Activated effector memory CD4-positive, alpha-beta T cell treated with anti-CD3 and anti-CD28 coated beads, Interleukin-2, amount 50 U/mL, for 16 hours (primary cell): ENCODE results near the gene CABLES2.

Experiments
- DNase-seq: peaks from one replicate; pipeline ENCODE4 v3.0.0-alpha.2; 2020

The CABLES2 gene

DNA sequence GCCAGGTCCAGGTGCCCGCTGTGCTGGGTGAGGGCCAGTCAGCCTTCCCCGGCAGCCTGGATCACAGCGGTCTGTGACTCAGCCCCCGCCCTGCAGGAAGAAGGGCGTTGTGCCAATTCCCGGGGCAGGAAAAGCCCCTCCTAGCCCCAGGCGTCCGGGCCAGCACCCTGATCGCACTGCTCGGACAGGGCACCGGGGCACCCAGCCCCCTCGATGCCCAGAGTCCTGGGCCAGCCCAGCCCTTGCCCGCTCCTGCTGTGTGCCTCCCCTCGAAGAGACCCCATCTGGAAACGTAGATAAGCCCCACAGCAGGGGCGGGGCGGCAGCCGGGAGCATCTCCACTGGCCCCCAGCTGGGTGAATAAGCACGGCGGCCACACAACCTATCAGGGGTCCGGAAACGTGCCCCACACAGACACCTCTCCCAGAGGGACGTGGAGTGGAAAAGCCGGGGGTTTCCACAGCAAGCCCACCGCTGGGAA is 49.9 kb downstream of the CABLES2 start:
- no peak for DNase-seq

DNA sequence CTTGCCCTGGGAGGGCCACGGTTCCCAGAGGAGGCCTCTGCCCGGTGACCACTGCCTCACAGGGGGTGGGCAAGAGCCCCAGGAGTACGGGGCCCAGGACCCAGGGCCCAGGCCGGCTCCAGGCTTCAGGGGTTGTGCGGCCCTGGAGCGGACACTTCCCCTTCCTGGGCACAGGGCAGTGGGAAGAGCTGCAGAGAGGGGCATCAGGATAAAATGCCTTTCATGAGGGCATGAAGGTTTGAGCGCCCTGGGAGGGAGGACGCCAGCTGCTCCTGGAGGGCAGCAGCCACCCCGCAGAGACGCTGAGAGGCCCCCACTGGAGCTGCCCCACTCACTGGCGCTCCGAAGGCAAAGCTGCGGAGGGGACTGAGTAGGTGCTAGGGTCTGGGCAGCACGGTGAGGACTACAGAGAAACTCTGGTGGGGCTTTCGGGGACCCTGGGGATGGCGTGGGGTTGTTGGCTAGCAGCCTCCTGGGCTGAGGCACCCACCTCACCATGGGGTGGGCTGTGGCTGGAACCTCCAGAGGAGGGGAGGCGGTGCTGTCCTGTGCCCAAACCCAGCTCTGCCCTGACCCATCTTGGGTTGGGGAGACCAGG is 50.4 kb downstream of the CABLES2 start:
- no peak for DNase-seq

DNA sequence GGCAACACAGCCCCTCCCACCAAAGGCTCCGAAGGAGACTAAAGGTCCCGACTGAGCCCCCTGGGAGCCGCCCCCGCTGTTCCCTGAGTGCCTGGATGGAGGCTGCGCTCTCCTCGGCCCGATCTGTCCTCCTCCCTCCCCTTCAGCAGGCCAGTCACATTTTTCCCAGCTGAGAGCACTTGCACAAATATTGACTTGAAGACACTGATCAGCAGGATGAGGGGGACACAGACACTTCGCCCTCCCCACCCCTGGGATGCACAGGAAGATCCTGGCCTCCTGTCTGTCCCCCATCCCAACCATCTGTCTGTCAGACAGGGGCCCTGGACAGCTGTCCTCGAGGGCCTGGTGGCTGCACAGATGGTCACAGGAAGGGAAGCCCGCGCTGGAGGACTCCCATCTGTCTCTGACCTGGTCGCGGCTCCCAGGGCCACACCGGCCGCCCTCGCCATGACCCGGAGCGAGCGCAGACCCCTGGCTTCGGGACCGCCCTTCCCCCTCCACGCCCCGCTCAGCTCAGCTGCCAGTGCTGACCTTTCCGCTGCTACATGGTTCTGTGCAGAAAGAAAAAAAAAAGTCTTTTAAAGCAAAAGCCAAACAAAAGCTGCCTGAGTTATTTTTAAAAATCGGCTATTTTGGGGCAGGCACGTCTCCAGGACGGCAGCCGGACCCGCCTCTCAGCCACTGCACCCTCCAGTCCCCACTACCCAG is 51.1 kb downstream of the CABLES2 start:
- DNase-seq, result no peak

DNA sequence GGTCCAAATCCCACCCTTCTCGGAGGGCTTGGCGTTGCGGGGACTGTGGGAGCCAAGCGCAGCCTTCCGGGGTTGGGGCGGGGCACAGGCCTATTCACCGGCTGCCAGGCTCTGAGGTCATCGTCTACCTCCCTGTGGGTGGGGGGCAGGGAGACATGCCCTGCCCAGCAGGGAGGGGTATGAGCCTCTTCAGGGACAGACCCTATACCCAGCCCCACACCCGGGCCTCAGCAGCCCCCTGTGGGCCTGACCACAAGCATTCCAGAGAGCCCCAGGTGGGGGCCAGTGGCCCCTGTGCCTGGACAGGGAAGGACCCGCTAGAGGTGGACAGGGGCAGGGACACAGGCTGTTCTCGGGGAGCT is 51.6 kb downstream of the CABLES2 start:
- DNase-seq, result no peak

DNA sequence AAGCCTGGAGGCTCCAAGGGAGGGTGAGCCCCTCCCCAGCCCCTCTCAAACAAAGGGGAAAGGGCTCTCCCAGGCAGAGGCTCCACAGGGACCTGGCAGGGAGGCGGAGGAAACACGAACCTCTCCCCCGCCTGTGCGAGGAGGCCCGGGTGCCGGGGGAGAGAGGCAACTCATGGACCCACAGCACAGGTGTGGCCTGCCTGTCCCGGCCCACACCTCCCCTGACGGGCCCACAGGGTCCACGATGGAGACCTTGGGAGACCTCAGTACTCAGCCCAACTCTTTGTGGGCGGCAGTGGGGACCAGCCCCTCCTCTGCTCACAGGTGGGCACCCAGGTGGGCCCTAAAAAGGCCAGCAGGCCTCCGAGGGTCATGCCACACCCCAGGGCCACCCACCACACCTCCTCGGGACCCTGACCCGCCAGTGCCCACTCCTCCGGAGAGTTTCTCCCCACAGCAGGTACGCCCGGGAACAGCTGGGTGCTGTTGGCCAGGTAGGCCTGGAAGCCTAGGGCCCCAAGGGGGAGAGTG is 52.2 kb downstream of the CABLES2 start:
- no peak for DNase-seq

DNA sequence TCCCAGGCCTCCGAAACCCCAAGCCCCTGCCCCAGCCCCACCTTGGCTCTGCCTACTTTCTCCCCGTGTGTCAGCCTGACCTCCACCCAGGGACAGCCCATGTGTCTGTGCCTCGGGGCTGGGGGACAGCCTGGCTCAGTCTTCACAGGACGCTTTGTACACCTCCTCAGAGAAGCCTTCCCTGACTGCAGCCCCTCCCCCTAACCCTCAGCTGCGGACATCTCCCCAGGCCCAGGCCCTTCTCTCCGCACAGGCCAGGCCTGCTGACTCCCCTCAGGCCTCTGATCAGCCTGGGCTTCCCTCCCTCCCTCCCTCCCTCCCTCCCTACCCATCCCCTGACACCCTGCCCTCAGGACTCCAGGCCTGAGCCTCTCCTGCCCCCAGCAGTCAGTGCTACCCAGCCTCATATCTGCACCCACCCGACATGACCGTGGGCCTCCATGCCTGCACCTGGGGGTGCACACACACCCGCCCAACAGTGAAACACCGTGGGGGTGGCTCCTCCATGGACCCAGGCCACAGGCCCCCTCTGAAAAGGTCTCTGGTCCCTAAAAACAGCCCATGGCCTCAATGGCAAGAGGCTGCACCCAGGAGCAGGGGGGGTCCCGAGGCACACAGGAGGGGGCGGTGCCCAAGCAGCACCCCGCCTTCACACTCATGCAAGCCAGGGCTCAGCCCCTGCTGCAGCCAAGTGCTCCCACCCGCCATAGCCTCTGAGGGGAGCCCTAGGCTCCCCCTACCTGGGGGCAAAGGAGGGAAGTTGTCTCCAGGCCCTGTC is 52.9 kb downstream of the CABLES2 start:
- DNase-seq, result no peak

DNA sequence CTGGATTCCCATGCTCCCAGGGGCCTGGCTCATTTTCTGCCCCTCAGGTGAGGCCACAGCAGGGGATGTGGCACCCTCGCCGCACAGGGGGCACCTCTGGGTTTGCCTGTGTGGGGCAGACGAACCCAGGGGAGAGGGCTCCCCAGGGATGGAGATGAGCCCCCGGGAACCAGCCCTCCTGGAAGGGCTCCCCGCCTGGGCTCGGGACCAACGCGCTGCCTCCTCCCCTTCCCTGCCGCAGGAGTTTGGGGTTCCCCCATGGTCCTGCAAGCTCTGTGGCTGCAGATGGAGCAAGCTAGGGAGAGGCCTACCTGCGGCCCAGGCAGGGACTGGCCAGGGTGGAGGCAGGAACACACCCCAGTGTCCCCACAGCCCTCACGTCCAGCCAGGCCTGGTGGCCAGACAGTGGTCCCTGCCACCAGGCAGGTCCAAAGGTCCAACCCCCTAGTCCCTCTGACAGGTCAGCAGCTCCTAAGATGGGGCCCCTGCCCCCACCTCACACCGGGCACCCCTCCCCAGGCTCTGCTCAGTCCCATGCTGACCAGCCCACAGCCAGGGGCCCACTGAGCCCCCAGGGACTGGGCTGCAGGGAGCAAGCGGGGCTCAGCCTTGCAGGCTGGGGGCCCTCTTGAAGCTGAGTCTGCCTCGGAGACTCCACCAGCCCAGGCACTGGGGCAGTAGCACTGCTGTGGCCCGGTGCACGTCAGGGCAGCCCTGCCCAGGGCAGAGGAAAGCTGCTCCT is 53.6 kb downstream of the CABLES2 start:
- no peak for DNase-seq

DNA sequence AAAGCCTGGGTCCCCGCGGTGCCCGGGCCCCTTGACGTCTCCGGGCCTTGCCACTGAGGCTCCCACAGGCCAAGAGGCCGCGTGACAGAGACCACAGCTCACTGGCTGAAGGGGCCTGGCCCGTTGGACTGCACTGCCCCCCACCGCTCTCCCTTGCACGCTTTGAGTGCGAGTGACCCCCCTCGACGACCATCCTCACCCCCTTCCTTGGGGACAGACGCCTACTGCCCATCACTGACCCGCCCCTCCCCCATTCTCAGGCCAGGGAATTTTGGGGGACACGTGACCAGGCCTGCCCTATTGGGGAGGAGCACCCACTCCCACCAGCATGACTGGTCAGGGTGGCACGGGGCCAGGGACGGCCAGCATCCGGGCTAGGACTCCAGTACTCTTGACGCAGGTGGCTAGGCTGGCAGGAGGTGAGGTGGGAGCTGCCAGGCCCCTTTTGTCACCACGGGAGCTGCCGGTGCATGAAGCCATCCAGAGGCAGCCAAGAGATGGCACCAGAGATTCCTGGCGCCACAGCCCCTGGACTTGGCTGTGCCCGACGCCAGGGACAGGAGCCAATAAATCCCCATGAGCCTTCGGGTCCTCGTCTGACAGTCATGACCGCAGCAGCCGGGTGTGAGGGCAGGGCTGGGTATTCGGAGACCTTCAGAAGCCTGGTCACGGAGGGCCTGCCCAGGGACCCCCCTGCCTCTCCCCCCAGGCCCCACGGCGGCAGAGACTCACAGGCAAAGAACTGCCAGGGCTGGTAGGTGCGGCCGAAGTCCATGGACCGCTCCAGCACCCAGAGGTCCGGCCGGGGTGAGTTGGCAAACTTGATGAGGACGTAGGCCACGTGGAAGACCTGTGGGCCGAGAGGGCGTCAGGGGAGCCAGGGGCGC is 54.4 kb downstream of the CABLES2 start:
- no peak for DNase-seq

DNA sequence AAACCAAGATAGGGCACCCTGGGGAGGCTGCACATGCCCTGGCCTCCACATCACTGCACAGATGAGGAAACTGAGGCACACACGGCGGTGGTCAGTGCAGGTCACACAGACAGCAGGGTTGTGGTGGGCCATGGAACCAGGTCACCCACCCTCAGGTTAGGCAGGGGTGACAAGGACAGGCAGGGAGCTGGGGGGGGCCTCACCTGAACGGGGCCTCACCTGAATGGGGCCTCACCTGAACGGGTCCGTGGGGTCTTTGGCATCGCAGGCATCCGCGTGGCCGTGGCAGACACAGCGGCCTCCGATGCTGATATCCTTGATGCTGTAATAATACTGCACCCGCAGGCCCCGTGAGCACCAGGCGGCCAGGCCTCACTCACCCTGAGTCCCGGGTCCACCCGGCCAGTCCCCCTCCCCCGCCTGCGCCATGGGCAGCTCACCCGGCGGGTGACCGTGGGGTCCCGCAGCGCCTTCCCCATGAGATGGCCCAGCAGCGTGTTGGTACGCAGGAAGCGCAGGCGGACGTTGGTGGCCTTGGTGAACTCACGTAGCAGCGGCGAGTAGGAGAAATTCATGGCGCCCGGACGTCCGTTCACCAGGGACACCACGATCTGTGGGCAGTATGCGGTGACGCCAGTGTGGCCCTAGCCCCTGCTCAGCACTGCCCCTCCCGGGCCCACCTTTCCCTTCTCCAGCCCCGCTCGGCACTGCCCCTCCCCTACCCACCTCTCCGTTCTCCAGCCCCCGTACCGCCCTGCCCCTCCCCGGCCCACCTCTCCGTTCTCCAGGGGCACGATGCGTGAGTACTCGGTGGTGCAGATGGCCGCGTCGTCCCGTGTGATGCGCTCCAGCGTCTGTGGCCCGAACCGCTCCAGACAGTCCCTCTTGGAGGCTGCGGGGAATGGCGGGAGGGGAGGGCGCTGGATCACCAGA is 55.4 kb downstream of the CABLES2 start:
- DNase-seq, result no peak

DNA sequence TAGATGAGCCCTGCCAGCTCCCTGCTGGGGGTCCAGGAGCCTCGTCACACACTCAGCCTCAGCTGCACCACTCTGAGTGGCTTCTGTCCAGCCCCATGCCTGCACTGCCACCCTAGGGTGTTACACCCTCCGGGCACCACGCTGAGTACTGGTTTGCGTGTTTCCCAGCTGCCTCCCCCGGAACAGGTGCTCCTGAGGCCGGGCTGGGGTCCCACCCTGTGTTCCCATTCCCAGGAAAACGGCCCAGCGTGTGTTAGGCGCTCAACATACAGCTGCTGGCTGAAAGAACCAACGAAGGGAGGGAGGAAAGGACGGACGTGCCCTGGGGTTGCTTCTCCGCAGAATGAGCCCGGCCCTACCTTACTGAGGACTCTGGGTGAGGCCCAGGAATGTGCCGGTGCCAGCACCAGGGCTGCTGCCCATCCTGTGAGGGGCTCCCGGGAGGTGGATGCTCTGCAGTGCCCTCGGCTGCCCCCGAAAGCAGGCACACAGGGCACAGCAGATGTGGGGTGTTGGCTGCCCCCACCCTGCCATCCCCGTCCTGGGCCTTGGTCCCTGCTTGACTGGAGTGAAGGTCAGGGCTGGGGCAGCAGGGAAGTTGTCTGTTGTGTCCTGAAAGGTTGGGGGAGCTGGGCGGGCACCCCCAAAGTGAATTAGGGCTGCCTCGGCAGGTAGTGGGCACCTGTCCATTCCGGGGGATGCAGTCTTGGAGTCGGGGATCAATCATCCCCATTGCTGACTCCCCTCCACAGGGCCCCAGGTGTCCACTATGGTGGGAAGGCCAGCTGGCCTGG is 56.3 kb downstream of the CABLES2 start:
- no peak for DNase-seq

DNA sequence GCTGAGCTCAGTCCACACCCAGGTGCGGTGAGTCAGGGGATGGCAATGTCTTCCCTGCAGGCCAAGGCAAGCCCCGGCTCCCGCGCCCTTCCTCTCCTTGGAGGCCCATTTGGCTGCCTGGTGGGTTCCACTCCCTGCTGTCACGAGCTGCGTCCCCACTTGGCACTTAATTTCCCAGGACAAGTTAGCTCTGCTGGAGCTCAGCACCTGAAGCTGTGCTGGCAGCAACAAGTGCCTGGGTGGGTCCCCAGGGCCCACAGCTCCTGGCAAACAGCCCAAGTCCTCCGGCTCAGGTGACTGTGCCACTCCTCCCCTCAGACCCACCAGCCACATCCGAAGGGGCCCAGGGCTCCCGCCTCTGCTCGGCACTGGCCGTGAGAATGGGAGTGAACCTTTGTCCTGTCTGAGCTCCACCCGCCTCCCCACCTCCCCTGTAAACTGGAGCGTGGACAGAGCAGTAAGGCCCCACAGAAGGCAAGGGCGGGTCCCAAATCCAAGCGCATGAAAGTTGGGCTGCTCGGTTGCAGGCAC is 56.9 kb downstream of the CABLES2 start:
- no peak for DNase-seq

DNA sequence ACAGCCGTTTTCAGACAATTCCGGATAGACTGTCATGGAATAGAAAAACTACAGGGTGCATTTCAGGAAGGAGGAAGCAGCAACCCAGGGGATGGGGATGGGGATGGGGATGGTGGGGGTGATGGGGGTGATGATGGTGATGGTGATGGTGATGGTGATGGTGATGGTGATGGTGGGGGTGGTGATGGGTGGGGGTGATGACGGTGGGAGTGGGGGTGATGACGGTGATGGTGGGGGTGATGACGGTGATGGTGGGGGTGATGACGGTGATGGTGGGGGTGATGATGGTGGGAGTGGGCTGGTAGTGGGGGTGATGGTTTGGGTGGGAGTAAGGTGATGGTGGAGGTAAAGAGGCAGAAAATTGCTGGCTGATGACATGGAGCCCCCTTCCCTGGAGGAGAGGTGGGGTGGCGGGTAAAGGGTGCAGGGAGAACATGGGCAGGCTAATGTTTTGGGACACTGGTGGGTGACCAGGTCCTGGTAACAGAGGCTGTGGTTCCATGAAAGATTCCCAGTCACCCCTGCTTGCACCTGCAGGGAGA is 57.5 kb downstream of the CABLES2 start:
- no peak for DNase-seq

DNA sequence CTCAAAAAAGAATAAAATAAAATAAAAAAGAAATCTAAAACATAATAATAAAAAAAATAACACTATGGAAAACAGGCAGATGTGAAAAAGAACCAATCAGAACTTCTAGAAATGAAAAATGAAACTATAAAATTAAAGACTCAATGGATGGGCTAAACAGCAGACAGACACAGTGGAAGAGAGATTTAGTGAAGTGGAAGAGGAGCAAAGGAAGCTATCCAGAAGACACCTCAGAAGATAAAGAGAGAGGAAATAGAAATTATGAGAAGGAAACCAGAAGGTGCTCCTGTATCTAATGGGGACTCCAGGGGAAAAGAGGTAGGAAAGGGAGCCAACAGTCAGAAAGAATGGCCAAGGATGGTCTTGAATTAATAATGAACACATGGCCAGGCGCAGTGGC is 58.5 kb downstream of the CABLES2 start:
- no peak for DNase-seq

DNA sequence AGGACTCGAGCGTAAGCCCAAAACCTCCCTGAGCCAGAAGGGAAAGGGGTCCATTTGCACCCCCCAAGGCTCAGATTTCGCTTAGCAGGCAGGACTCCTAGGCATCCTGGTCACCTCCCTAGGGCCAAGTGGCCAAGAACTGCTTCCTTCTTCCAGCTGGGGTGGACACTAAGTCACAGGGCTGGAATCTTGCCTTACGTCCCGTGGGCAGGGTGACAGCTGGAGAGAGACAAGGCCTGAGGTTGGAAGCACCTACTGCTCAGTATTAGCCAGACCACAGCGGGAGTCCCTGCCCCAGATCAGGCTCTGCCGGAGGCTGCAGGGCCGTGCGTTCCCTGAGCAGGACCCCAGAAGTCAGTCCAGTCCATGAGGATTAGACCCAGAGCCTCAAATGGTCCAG is 59.6 kb downstream of the CABLES2 start:
- DNase-seq, result no peak

DNA sequence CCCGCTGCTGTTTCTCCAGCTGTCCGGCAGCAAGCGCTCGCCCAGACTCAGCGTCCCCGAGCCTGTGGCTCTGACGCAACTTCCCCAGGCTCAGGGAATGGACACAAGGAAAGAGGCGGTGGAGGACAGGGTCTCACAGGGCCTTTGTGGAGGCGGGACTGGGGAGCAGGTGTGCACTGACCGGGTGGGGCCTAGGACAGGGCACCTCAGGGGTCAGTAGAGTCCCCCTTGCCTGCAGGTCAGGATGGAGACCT is 60.0 kb downstream of the CABLES2 start:
- DNase-seq, result no peak

DNA sequence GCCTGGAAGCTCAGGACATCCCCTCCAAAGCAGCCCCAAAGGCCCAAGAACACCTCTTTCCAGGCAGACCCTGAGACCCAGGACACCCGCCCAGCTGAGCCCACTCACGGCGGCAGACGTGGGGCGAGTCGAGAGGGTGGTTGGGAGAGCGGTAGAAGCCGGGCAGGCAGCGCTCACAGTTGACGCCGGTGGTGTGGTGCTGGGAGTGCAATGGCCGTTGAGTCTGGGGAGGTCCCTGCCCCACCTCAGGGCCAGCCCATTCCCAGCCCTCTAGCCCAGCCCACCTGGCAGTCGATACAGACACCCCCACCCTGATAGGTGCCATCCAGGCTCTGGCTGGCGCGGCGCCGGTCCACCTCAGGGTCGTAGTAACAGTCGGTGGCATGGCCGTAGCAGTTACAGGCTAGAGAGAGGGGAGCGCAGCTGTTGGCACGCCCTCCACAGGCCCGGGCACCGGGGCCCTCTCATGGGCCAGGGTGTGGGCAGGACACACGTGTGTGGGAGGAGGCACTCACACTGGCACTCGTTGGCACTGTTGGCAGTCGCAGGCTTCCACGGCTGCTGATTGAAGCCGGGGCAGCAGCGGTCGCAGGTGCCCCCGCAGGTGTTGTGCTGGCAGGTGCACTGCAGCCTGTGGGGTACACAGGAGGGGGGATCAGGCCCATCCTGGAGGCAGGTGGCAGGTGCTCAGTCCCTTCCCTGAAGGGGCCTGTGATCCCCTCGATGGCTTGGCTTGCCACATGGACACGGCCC is 60.5 kb downstream of the CABLES2 start:
- no peak for DNase-seq

DNA sequence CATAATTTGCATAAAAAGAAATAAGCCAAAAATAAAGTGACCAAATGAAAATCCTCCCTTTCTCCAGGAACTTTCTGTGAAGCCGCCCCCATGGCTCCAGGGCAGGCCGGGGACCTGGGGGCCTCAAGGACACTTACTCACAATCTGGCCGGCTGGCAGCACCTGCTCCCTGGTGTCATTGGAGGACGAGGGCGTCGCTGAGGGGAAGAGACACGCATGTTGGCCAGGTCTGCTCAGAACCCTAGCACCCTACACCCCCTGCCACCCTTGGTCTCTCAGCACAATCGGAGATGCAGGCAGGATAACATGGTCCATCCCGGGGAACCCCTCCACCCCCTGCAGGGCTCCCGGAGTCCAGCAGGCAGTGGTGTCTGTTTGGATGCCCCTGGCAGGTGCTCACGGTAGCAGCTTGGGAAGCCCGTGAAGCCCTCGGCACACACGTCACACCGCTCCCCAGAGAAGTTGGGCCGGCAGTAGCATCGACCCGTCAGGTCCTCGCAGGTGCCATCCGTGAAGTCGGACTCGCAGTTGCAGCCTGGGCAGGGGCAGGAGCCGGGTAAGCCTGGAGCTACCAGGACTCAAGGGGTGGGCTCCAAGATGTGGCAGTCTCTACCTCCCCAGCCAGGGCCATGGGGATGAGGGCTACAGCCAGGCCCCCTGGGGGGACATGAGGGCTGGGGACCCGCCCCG is 61.3 kb downstream of the CABLES2 start:
- DNase-seq, result no peak

DNA sequence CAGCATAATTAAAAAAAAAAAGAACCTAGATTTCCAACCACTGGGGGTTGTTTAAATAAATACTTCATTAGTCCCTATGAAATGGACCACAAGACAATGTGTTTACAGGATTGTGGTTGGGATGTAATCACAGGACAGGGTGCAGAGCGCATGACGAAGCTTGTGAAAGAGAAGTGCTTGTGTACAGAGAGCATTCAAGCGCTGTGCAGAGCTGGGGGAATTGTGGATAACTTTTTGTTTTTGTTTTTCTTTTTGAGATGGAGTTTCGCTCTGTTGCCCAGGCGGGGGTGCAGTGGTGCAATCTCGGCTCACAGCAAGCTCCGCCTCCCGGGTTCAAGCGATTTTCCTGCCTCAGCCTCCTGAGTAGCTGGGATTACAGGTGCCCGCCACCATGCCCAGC is 62.3 kb downstream of the CABLES2 start:
- DNase-seq, result no peak
